ENCODE results near the gene TPCN2. TPM values are rescaled to one million over a fixed set of nuclear protein-coding genes. Genes with fewer than 3 reads are reported as not detected.
"Not testable (repeated sequence)": the region's sequence is repeated elsewhere in the genome, so short reads cannot be mapped to it uniquely, and the experiment has no call there.

Gene TPCN2
- 7.9 TPM for total RNA-seq
- long read RNA-seq, partial matches to known transcripts: 4 of 22 reads
- long read RNA-seq, other reads (novel, unspliced or antisense): 18 of 22 reads

- DNase-seq (peak; percentile 97), ATAC-seq (peak; percentile 86)
- intact Hi-C loops (cut with micrococcal nuclease): no loop called here
Measured at GRCh38 chr11:69048694-69049489, at the start of gene TPCN2. TPCN2 (plus strand) TSS chr11:69048932; CDS start chr11:69048998, 66 bp downstream.

DNA sequence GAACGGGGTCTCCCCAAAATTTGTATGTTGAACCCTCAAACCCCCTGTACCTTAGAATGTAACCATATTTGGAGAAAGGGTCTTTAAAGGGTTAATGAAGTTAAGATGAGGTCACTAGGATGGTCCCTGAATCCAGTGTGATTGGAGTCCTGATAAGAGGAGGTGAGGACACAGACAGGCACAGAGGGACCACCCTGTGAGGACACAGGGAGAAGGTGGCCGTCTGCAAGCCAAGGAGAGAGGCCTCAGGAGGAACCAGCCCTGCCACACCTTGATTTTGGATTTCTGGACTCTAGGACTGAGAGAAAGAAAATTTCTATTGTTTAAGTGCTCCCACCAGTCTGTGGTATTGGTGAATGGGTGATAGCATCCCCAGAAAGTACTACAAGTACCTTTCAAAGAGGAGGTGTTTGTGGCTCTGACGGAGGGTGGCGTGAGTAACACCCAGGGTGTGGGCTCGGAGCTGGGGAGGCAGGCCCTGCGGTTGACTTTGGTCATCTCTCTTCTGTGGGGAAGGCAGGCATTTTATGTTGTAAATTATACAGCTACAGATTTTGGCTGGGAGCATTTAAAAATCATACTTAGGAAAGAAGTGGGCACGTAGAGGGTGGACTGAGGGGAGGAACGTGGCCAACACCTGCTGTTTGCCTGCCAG, 49.5 kb upstream of the TPCN2 start:
- intact Hi-C loops (cut with micrococcal nuclease): no loop called here
- ATAC-seq (no peak), DNase-seq (peak; percentile 15)

- intact Hi-C loops (cut with micrococcal nuclease); ATAC-seq: not testable (repeated sequence)
- peak; percentile 7 for DNase-seq
Measured at GRCh38 chr11:68999748-69000355, 48.9 kb upstream of the TPCN2 start.

GRCh38 chr11:69000391-69000790, 48.3 kb upstream of the TPCN2 start:
- ATAC-seq (no peak), DNase-seq (no peak)
- intact Hi-C loops (cut with micrococcal nuclease): no loop called here

GRCh38 chr11:69000831-69001242, 47.9 kb upstream of the TPCN2 start:
- intact Hi-C loops (cut with micrococcal nuclease): no loop called here
- ATAC-seq (peak; percentile 51), DNase-seq (no peak)

DNA sequence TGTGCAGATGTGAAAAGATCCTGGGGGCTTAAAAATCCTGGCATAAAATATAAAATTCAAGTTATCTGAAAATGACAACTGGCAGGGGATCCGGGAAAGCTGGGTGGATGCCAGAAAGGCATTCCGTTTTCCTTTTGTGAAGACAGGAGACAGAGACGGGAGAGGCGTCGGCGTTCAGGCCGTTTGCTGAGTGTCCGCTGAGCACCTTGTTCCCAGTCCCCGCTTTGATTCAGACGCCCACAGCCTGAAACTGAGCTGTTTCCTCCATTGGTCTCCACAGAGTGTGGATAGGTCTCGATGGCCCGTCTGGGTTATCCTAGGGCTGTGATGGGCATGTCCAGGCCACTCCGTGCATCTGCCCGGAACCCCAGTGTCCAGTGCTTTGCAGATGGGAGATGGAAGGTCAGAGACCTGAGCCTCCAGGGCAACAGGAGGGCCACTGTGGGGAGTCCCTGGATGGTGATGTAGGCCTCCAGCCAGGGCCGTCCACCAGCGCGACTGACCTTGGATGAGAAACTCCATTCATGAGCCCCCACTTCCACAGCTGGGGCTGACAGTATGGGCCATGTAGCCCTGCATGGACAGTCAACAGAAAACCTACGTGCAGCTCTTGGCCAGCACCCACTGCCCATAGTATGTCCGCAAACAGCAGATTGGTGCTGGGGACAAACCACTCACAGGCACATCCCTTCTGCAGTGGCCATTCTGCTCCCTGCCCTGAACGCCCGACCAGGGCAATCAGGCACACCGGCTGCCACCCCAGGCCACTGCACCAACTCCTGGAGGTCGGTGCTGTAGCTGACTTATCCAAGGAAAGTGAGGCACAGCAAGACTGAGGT, 47.3 kb upstream of the TPCN2 start:
- ATAC-seq (no peak), DNase-seq (peak; percentile 12)
- intact Hi-C loops (cut with micrococcal nuclease): no loop called here

DNA sequence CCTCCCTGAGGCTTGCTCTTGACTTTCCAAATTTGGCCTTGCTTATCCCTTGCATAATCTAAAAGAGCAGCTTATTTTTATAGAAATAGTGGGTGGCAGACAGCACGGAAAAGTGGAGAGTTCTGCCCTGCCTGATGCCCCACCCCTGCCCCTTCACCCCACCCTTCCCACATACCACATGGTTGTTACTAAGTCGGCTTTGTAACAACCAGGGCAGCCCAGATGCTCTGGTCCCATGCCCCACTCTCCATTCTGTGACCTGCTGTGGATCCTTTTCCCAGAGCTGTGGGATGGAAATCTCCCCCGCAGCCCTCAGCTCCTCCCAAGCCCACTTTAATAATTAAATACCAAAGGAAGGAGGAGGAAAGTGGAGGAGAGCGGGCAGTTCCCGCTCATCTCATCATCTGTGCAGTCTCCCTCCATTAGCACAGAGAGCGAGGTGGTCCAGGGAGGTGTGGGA, 46.6 kb upstream of the TPCN2 start:
- DNase-seq (no peak), ATAC-seq (no peak)
- intact Hi-C loops (cut with micrococcal nuclease): no loop called here

DNA sequence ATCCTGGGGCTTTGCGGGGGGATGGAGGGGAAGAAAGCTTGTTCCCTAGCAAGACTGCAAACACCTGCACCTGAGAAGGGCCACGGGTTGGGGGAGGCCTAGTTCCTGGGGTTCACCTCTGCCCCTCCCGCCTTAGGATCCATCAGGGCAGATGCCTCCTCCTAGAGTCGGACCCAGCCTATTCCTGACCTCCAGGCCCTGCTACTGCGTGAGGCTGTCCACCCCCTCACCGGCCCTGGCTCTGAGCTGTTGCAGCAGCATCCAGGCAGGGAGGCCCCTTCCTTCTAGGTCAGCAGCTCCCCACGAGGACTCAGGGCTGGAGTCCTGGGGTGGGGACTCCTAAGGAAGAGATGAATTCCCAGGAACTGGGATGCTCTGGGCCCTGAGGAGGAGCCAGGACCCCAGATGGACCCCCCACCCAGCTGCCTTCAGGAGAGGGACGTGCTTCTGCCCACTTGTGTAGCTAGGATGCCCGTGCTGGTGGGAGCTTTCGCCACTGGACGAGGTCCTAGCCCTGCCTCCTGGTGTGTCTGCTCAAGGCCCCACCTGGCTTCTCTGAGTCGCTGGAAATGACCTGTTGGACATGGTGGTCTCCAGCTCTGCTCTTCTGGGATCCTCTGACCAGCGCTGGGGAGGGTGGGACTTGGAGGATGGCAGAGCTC, 46.0 kb upstream of the TPCN2 start:
- ATAC-seq: no peak
- DNase-seq: no peak
- intact Hi-C loops (cut with micrococcal nuclease): no loop called here

DNA sequence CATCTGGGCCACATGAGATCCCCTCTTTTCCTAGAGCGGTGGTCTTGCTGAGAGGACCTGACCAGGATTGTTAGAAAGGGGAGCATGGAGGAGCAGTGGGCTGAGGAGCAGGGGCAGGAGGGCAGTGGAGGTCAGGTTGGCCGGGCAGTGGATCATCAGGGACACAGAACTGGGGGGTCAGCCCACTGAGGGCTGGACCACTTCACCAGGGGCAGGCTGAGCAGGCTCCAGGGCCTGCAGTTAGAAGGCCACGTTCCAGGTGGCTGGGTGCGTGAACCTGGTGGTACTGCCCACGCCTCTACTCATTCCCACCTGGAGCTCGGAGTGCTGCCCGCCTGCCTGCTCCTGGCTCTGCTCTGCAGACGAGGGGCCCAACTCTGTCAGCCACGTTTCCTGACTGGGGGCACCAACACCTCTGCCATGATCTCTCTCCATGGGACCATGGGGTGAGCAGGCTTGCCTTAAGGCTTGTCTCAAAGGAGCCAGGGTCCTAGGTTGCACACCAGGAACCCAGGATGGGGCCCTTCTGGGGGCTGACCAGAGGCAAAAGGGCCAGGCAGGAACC, 45.3 kb upstream of the TPCN2 start:
- no peak for ATAC-seq
- no peak for DNase-seq

DNA sequence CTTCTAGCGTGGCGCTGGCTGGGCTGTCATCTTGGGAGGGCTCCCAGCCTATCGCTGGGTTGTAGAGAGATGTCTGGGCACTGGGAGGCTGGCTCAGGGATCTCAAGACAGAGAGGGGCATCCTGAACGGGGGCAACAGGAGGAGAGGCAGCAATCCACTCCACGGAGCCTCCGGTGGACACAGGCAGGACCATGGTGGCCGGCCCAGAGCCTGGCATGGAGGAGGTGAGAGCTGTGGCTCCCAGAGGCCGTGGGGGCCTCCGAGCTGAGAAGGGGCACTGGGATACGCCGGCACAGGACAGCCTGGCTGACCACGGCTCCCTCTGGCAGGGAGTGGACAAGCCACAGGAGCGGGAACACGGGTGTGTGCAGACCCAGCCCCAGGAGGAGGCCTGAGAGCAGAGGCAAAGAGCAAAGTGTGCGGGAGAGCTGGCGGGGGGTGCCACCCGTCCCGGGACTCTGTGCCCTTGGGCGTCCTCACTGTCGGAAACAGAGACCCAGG, 44.8 kb upstream of the TPCN2 start:
- intact Hi-C loops (cut with micrococcal nuclease): no loop called here
- DNase-seq (no peak), ATAC-seq (no peak)

More for the DNA sequence above, 45.3 kb upstream of the TPCN2 start:
- intact Hi-C loops (cut with micrococcal nuclease): no loop called here

- no peak for DNase-seq
Measured at GRCh38 chr11:69004411-69005182, 44.1 kb upstream of the TPCN2 start.

DNA sequence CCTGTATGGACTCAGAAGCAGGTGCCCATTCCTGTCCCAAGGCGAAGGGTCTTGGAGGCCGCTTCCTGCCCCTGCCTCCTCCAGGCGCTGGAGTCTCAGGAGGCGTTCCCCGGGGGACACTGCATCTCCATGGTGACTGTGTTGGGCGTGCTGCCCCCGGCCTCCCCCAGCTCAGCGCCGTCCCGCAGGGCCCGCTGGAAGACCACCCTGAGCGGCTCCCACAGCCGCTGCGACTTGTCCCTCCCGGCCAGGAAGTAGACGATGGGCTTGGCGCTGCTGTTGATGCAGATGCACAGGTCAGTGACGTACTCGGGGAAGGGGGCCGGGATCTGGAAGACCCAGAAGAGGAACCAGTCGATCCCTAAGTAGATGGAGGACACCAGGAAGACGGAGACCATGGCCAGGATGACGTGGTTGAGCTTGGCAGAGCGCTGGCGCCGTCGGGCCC, 43.5 kb upstream of the TPCN2 start:
- ATAC-seq (no peak), DNase-seq (no peak)
- intact Hi-C loops (cut with micrococcal nuclease): no loop called here

More at GRCh38 chr11:69004411-69005182, 44.1 kb upstream of the TPCN2 start:
- intact Hi-C loops (cut with micrococcal nuclease): no loop called here
- no peak for ATAC-seq

- DNase-seq (no peak), ATAC-seq (no peak)
- intact Hi-C loops (cut with micrococcal nuclease): no loop called here
Measured at GRCh38 chr11:69005631-69006368, 42.9 kb upstream of the TPCN2 start.

- intact Hi-C loops (cut with micrococcal nuclease): no loop called here
- no peak for DNase-seq
- no peak for ATAC-seq
Measured at GRCh38 chr11:69006816-69007215, 41.9 kb upstream of the TPCN2 start.

DNA sequence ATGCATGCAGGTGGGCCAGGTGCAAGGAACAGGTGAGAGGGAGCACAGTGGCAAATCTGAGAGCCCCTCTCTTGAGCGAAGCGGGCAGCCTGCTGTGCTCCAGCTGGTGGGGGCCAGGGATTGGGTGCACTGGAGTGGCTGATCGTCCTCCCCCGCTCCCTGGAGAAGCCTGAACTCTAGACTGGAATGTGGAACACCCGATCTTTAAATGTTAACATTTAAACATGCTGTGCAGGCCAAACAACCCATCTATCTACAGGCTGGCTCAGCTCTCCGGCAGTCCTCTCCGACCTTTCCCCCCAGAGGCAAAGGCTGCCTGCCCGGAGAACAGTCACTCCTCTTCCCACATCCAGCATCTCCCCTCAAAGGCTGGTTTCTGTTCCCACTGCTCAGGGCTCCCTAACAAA, 40.8 kb upstream of the TPCN2 start:
- DNase-seq (no peak), ATAC-seq (no peak)
- intact Hi-C loops (cut with micrococcal nuclease): no loop called here

- ATAC-seq: peak; percentile 44
- DNase-seq: peak; percentile 78
- intact Hi-C loops (cut with micrococcal nuclease): no loop called here
Measured at GRCh38 chr11:69008737-69009440, 39.8 kb upstream of the TPCN2 start.
